Smooth muscle cell (in vitro differentiated cells): ENCODE data around the gene APBA2. TPM values are rescaled to one million over a fixed set of nuclear protein-coding genes. Genes with fewer than 3 reads are reported as not detected.
A peak's percentile ranks its signal among the peaks of the same experiment; 100 is the strongest.

Experiments
- DNase-seq: peaks from one replicate; lab custom pipeline; 2025; ENCODE audit not compliant: unreplicated experiment; lab: John Stamatoyannopoulos, UW
- H2AFZ ChIP-seq: fragments of 200-600 bp; sonication (generic); 2 replicates; pipeline ENCODE4 v1.6.0; 2016; ENCODE audit warnings: antibody characterized with exemption, low read depth, mild to moderate bottlenecking
- H3F3A ChIP-seq: fragments of 200-600 bp; sonication (generic); 2 replicates; pipeline ENCODE4 v1.6.0; 2017; ENCODE audit warnings: antibody characterized with exemption, low read depth
- H3K27ac ChIP-seq: fragments of 200-600 bp; sonication (generic); 2 replicates; pipeline ENCODE4 v1.5.1; 2016; ENCODE audit warnings: low read depth, mild to moderate bottlenecking
- H3K27me3 ChIP-seq: fragments of 200-600 bp; sonication (generic); 2 replicates; pipeline ENCODE4 v1.6.1; 2016; ENCODE audit warnings: low read depth, mild to moderate bottlenecking
- H3K36me3 ChIP-seq: fragments of 200-600 bp; sonication (generic); 2 replicates; pipeline ENCODE4 v1.5.1; 2016; ENCODE audit warnings: low read depth
- H3K4me1 ChIP-seq: fragments of 200-600 bp; sonication (generic); 2 replicates; pipeline ENCODE4 v1.5.1; 2016; ENCODE audit warnings: low read depth
- H3K4me2 ChIP-seq: fragments of 200-600 bp; sonication (generic); 2 replicates; pipeline ENCODE4 v1.6.0; 2016; ENCODE audit warnings: mild to moderate bottlenecking
- H3K4me3 ChIP-seq: fragments of 200-600 bp; sonication (generic); 2 replicates; pipeline ENCODE4 v1.5.1; 2016; ENCODE audit warnings: mild to moderate bottlenecking
- H3K79me2 ChIP-seq: fragments of 200-600 bp; sonication (generic); 2 replicates; pipeline ENCODE4 v1.6.0; 2016; ENCODE audit warnings: low read depth, mild to moderate bottlenecking
- H3K9ac ChIP-seq: fragments of 200-600 bp; sonication (generic); 2 replicates; pipeline ENCODE4 v1.6.0; 2016; ENCODE audit warnings: low read depth
- H3K9me3 ChIP-seq: fragments of 200-600 bp; sonication (generic); replicated peaks from 2 replicates; pipeline ENCODE4 v1.5.1; 2016; ENCODE audit warnings: low read depth
- H4K20me1 ChIP-seq: fragments of 200-600 bp; sonication (generic); 2 replicates; pipeline ENCODE4 v1.6.0; 2016; ENCODE audit warnings: low read depth
- CTCF ChIP-seq: fragments of 200-600 bp; sonication (generic); IDR thresholded peaks from 2 replicates; pipeline ENCODE4 v1.5.1; 2017; ENCODE audit warnings: borderline replicate concordance, mild to moderate bottlenecking, antibody characterized with exemption; ENCODE audit not compliant: insufficient read depth, poor library complexity, severe bottlenecking
- WGBS: methylation state at CpG from one replicate; pipeline ENCODE4 v1.1.7; 2016; ENCODE audit warnings: low lambda C conversion rate; 5-methylcytosine and 5-hydroxymethylcytosine counted together
- polyA plus RNA-seq: library from polyadenylated mRNA; unstranded; fragments of >200 nt; fragmentation: Nextera tagmentation; extraction: Ambion mirVana; gene quantifications from 2 replicates; pipeline ENCODE4 v1.2.1, GENCODE V29; 2016
- total RNA-seq: library from RNA; depleted of rRNA; stranded (reverse); fragments of >200 nt; gene quantifications from 2 replicates; pipeline ENCODE4 v1.2.3, GENCODE V29; 2014

The APBA2 gene
- total and polyA plus RNA-seq, 2 experiments from 2014 or later = 10.2 to 14.9 TPM

DNA sequence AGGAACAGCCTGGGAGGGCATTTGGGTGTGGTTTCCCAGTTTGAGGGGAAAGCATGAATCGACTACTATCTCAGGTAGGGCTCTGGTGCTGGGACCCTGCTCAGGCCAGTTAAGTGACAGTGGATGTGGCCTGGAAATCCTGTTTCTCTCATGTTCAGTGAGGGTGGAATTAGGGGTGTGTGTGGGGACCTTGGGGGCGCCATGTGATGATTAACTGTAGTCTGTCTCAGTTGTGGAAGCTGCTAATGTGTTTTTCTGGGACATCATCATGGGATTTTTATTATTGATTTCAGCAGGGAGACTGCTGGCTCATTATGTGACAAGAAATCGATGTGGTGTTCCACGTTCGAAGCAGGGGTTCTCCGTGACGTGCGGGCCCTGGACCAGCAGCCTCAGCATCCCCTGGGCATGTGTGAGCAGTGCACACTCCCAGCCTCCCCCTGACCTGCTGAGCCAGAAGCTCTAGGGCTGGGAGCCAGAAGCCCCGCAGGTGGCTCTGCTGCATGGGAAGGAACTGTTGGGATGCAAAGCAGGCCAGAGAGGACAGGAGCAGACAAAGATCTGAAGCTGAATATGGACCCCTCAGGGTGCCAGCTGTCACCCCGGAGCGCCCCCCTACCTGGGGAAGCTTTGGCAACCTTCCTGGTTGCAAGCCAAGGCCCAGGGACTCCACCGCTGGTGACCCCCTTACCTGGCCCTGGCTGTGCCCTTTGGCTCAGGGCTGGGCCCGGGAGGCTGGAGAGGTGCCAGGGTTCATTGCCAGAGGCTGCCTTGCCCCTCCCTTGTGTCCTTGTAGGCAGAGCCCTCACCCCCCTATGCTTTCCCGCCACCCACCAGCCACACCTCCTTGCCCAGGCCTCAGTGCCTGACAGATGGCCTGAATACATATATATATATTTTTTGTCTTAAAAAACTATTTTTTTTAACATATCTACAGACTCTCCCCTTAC, 149.8 kb downstream of the APBA2 start:
- Histone ChIP-seq H3K4me1 (peaks cover 15% of the 10 kb centered on the region), H3K36me3 (no peaks in the 10 kb centered on the region), H3K4me2 (no peak overlapping the region), H4K20me1 (no peaks in the 10 kb centered on the region), H3K27ac (no peak overlapping the region), H2AFZ (no peak overlapping the region), H3F3A (no peaks in the 10 kb centered on the region), H3K79me2 (no peaks in the 10 kb centered on the region), H3K9ac (no peak overlapping the region), H3K27me3 (no peaks in the 10 kb centered on the region), H3K4me3 (no peak overlapping the region), H3K9me3 (peaks cover 5% of the 10 kb centered on the region)
- no peak for TF ChIP-seq CTCF
- WGBS = 90% methylated on average over 14 of the region's 14 CpGs
- no peak for DNase-seq

DNA sequence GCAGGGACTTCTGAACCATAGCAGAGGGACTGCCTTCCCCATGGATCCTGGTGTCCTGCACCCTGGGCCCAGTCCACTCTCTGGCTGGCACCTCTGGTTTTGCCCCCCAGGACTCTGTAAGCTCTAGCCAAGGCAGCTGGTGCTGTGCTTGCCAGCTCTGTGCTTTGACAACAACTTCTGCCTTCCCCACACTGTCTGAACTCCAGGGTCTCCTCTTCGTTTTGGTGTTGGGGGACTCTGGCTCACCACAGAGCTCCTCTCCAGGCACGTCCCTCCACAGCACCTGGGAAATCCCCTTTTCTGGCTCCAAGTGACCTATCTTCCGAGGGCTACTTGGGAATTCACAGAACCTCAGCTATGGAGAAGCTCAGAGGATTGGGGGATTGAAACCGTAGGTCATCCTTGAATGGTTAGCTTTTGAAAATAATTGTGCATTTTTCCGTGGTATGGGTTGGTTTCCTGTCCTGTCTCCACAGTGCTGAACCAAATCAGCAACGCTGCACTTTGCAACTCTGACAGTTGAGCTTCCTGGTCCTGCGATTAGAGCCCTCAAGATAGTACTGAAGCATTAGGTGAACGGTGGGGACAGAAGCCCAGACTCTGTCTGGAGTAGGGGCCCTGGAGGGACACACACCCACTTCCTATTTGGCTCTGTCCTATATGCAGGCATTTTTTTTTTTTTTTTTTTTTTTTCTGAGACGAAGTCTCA, 152.4 kb downstream of the APBA2 start:
- no peak for DNase-seq
- Histone ChIP-seq H3K36me3 (no peaks in the 10 kb centered on the region), H3K27me3 (no peaks in the 10 kb centered on the region), H3F3A (no peaks in the 10 kb centered on the region), H3K9ac (no peak overlapping the region), H3K79me2 (no peaks in the 10 kb centered on the region), H3K4me3 (no peak overlapping the region), H3K4me1 (peaks cover 21% of the 10 kb centered on the region), H3K4me2 (no peak overlapping the region), H4K20me1 (no peaks in the 10 kb centered on the region), H3K9me3 (no peaks in the 10 kb centered on the region), H3K27ac (no peak overlapping the region), H2AFZ (no peak overlapping the region)
- 77% methylated on average over 9 of the region's 9 CpGs for WGBS
- TF ChIP-seq CTCF = no peak

- Histone ChIP-seq H3K4me3 (no peak overlapping the region), H3K36me3 (no peaks in the 10 kb centered on the region), H3K79me2 (no peaks in the 10 kb centered on the region), H3K27me3 (no peaks in the 10 kb centered on the region), H3K9ac (no peak overlapping the region), H2AFZ (no peak overlapping the region), H4K20me1 (no peaks in the 10 kb centered on the region), H3F3A (no peaks in the 10 kb centered on the region), H3K9me3 (no peaks in the 10 kb centered on the region), H3K27ac (peak overlapping the region; percentile 93), H3K4me2 (peak overlapping the region; percentile 75), H3K4me1 (peaks cover 34% of the 10 kb centered on the region)
- no peak for DNase-seq
- TF ChIP-seq CTCF = no peak
- 57% methylated on average over 13 of the region's 13 CpGs for WGBS
Observed at GRCh38 chr15:29039466-29040369, 153.9 kb downstream of the APBA2 start.
